Astrocyte (in vitro differentiated cells and primary cell): Measurements from ENCODE around the gene OXNAD1. TPM values are rescaled to one million over a fixed set of nuclear protein-coding genes. Genes with fewer than 3 reads are reported as not detected.

ENCODE experiments used
- DNase-seq: peaks from one replicate; pipeline ENCODE4 v3.0.0-alpha.2; 2010; ENCODE audit warnings: low read depth
- FAIRE-seq: peaks from 2 replicates; lab custom pipeline; 2011; peaks lifted over from hg19 to GRCh38; lab: Jason Lieb, UNC
- H2AFZ ChIP-seq: 2 replicates; pipeline ENCODE4 v1.6.0; 2012; ENCODE audit warnings: low read depth, low read length, inconsistent platforms
- H3K27ac ChIP-seq: 2 replicates; pipeline ENCODE4 v1.5.1; 2011; ENCODE audit warnings: low read depth, low read length, inconsistent platforms
- H3K27me3 ChIP-seq: 2 replicates; pipeline ENCODE4 v1.6.0; 2011; ENCODE audit warnings: low read length, inconsistent platforms; ENCODE audit not compliant: insufficient read depth
- H3K36me3 ChIP-seq: 2 replicates; pipeline ENCODE4 v1.5.1; 2011; ENCODE audit warnings: low read length, inconsistent platforms; ENCODE audit not compliant: insufficient read depth
- H3K4me1 ChIP-seq: 2 replicates; pipeline ENCODE4 v1.5.1; 2011; ENCODE audit warnings: low read length, inconsistent platforms; ENCODE audit not compliant: insufficient read depth
- H3K4me2 ChIP-seq: 2 replicates; pipeline ENCODE4 v1.6.0; 2012; ENCODE audit warnings: low read length, inconsistent platforms
- H3K4me3 ChIP-seq: 2 replicates; pipeline ENCODE4 v1.5.1; 2011; ENCODE audit warnings: low read depth, mild to moderate bottlenecking, low read length, inconsistent platforms; ENCODE audit not compliant: insufficient read depth
- H3K79me2 ChIP-seq: 2 replicates; pipeline ENCODE4 v1.6.0; 2012; ENCODE audit warnings: mild to moderate bottlenecking, low read length, inconsistent platforms; ENCODE audit not compliant: insufficient read depth
- H3K9ac ChIP-seq: 2 replicates; pipeline ENCODE4 v1.6.0; 2012; ENCODE audit warnings: mild to moderate bottlenecking, low read length, inconsistent platforms
- H3K9me3 ChIP-seq: 2 replicates; pipeline ENCODE4 v1.5.1; 2012; ENCODE audit warnings: low read depth, mild to moderate bottlenecking, low read length, inconsistent platforms; ENCODE audit not compliant: insufficient read depth
- H4K20me1 ChIP-seq: 2 replicates; pipeline ENCODE4 v1.6.0; 2012; ENCODE audit warnings: low read length, inconsistent platforms; ENCODE audit not compliant: insufficient read depth
- H3K27ac Mint-ChIP-seq: one replicate; pipeline ENCODE4 v1.8.0; 2021; ENCODE audit warnings: mild to moderate bottlenecking, mixed read lengths; ENCODE audit not compliant: unreplicated experiment
- H3K27me3 Mint-ChIP-seq: one replicate; pipeline ENCODE4 v1.8.0; 2021; ENCODE audit warnings: low read depth, mixed read lengths; ENCODE audit not compliant: unreplicated experiment
- H3K36me3 Mint-ChIP-seq: one replicate; pipeline ENCODE4 v1.8.0; 2021; ENCODE audit warnings: low read depth, mixed read lengths; ENCODE audit not compliant: unreplicated experiment
- H3K4me1 Mint-ChIP-seq: one replicate; pipeline ENCODE4 v1.8.0; 2021; ENCODE audit warnings: low read depth, mixed read lengths; ENCODE audit not compliant: unreplicated experiment
- H3K4me3 Mint-ChIP-seq: one replicate; pipeline ENCODE4 v1.8.0; 2021; ENCODE audit warnings: mild to moderate bottlenecking, moderate library complexity, mixed read lengths; ENCODE audit not compliant: unreplicated experiment
- H3K9me3 Mint-ChIP-seq: one replicate; pipeline ENCODE4 v1.8.0; 2021; ENCODE audit warnings: mild to moderate bottlenecking, mixed read lengths; ENCODE audit not compliant: unreplicated experiment
- EZH2 ChIP-seq: IDR thresholded peaks from 2 replicates; pipeline ENCODE4 v1.6.1; 2012; ENCODE audit warnings: mild to moderate bottlenecking, low read length, inconsistent platforms; ENCODE audit not compliant: insufficient read depth
- total RNA-seq: library from RNA; stranded (reverse); gene quantifications from 2 replicates; pipeline ENCODE4 v1.2.1, GENCODE V29; 2021
- TF ChIP-seq, protein P1 (sequence below): IDR thresholded peaks from 2 replicates; pipeline ENCODE4 v1.5.1; 2011; ENCODE audit warnings: low read depth, mild to moderate bottlenecking, inconsistent platforms, low read length, moderate library complexity; ENCODE audit not compliant: insufficient read depth

The OXNAD1 gene
- total RNA-seq, 1 donor from 2014 or later: 10.5 TPM

- DNase-seq: no peak
- Mint-ChIP-seq H3K4me1 (no peaks in the 10 kb centered on the region), H3K27me3 (no peaks in the 10 kb centered on the region), H3K27ac (no peak overlapping the region), H3K9me3 (no peaks in the 10 kb centered on the region), H3K36me3 (peaks cover 7% of the 10 kb centered on the region), H3K4me3 (no peak overlapping the region)
- Histone ChIP-seq H2AFZ (no peak overlapping the region), H3K36me3 (peaks cover 13% of the 10 kb centered on the region), H3K4me2 (no peak overlapping the region), H3K27me3 (no peaks in the 10 kb centered on the region), H3K9me3 (no peaks in the 10 kb centered on the region), H3K27ac (no peak overlapping the region), H3K4me1 (no peaks in the 10 kb centered on the region), H3K4me3 (no peak overlapping the region), H3K79me2 (peaks cover 24% of the 10 kb centered on the region), H3K9ac (no peak overlapping the region), H4K20me1 (peaks cover 23% of the 10 kb centered on the region)
- FAIRE-seq: no peak
- TF ChIP-seq, protein P1, sequence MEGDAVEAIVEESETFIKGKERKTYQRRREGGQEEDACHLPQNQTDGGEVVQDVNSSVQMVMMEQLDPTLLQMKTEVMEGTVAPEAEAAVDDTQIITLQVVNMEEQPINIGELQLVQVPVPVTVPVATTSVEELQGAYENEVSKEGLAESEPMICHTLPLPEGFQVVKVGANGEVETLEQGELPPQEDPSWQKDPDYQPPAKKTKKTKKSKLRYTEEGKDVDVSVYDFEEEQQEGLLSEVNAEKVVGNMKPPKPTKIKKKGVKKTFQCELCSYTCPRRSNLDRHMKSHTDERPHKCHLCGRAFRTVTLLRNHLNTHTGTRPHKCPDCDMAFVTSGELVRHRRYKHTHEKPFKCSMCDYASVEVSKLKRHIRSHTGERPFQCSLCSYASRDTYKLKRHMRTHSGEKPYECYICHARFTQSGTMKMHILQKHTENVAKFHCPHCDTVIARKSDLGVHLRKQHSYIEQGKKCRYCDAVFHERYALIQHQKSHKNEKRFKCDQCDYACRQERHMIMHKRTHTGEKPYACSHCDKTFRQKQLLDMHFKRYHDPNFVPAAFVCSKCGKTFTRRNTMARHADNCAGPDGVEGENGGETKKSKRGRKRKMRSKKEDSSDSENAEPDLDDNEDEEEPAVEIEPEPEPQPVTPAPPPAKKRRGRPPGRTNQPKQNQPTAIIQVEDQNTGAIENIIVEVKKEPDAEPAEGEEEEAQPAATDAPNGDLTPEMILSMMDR: no peak
- TF ChIP-seq EZH2: no peak
Measured at GRCh38 chr3:16258177-16258576, 6.8 kb upstream of the OXNAD1 start.

- peaks cover 7% of the 10 kb centered on the region for H3K36me3 Mint-ChIP-seq
- no peak for FAIRE-seq
Measured at GRCh38 chr3:16258866-16259265, 6.1 kb upstream of the OXNAD1 start.

DNA sequence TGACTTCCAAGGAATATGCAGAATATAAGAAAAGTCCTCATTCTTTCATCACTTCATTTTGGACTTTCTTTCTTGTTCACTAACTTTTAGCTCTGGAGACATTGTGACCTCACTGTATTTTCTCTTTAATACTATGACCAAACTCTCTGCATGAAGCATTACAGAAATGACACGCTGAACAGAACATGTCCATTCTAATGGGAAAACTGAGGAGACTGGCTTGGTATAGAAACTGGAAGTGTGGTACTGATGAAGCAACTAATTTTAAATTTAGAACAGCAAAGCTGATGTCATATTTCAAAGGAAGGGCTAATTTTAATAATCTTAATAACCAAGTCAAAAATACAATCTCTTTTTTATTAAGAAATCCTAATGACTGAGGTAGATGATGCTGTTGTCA, 5.0 kb upstream of the OXNAD1 start:
- H3K79me2 ChIP-seq: peaks cover 39% of the 10 kb centered on the region
- no peaks in the 10 kb centered on the region for H3K4me1 Mint-ChIP-seq
- H2AFZ ChIP-seq: no peak overlapping the region
- no peak for TF ChIP-seq EZH2
- TF ChIP-seq, protein P1: no peak
- H3K27me3 Mint-ChIP-seq: no peaks in the 10 kb centered on the region
- H3K9me3 Mint-ChIP-seq: no peaks in the 10 kb centered on the region
- no peak overlapping the region for H3K4me3 Mint-ChIP-seq
- H3K36me3 ChIP-seq: peaks cover 13% of the 10 kb centered on the region
- no peak overlapping the region for H3K4me2 ChIP-seq
- FAIRE-seq (no peak), DNase-seq (no peak)
- peaks cover 7% of the 10 kb centered on the region for H3K36me3 Mint-ChIP-seq
- H3K9me3 ChIP-seq: no peaks in the 10 kb centered on the region
- H3K27ac Mint-ChIP-seq: no peak overlapping the region
- no peaks in the 10 kb centered on the region for H3K27me3 ChIP-seq
- H3K4me3 ChIP-seq: no peak overlapping the region
- no peak overlapping the region for H3K27ac ChIP-seq
- no peaks in the 10 kb centered on the region for H3K4me1 ChIP-seq
- peaks cover 23% of the 10 kb centered on the region for H4K20me1 ChIP-seq
- no peak overlapping the region for H3K9ac ChIP-seq

More at GRCh38 chr3:16258866-16259265, 6.1 kb upstream of the OXNAD1 start:
- H2AFZ ChIP-seq: no peak overlapping the region
- Mint-ChIP-seq H3K4me3 (no peak overlapping the region), H3K9me3 (no peaks in the 10 kb centered on the region), H3K4me1 (no peaks in the 10 kb centered on the region), H3K27ac (no peak overlapping the region), H3K27me3 (no peaks in the 10 kb centered on the region)
- no peak for DNase-seq
- no peak overlapping the region for H3K27ac ChIP-seq
- H3K27me3 ChIP-seq: no peaks in the 10 kb centered on the region
- peaks cover 13% of the 10 kb centered on the region for H3K36me3 ChIP-seq
- H3K4me1 ChIP-seq: no peaks in the 10 kb centered on the region
- H4K20me1 ChIP-seq: peaks cover 23% of the 10 kb centered on the region
- H3K9me3 ChIP-seq: no peaks in the 10 kb centered on the region
- H3K4me3 ChIP-seq: no peak overlapping the region
- TF ChIP-seq, protein P1: no peak
- TF ChIP-seq EZH2: no peak
- H3K79me2 ChIP-seq: peaks cover 31% of the 10 kb centered on the region
- no peak overlapping the region for H3K9ac ChIP-seq
- no peak overlapping the region for H3K4me2 ChIP-seq
